Caco-2 (cell line): Measurements from ENCODE around the gene KIF18B. TPM values are rescaled to one million over a fixed set of nuclear protein-coding genes. Genes with fewer than 3 reads are reported as not detected.

Experiments used
- BruUV-seq: library from RNA; stranded (reverse); fragments of 400-500 nt; replicated peaks from 2 replicates; lab custom pipeline; 2021; lab: Mats Ljungman, UMichigan
- CTCF ChIA-PET: fragments of 300-600 bp; sonication (Branson Sonifier 250); formaldehyde crosslinking; loops from one replicate; lab custom pipeline; 2022; ENCODE audit warnings: antibody characterized with exemption; lab: Charles Lee
- POLR2A ChIA-PET: fragments of 300-600 bp; sonication (Branson Sonifier 250); formaldehyde crosslinking; loops from one replicate; lab custom pipeline; 2022; ENCODE audit warnings: antibody characterized with exemption; lab: Charles Lee
- DNase-seq, 2 experiments: peaks; one replicate each; pipeline versions ENCODE4 v3.0.0 to v3.0.0-alpha.2; 2020 to 2022
- H3K27me3 ChIP-seq: replicated peaks from 2 replicates; pipeline ENCODE4 v1.6.0; 2011; ENCODE audit warnings: low read length; ENCODE audit not compliant: control insufficient read depth, insufficient read depth
- H3K36me3 ChIP-seq: 2 replicates; pipeline ENCODE4 v1.5.1; 2011; ENCODE audit warnings: low read length; ENCODE audit not compliant: control insufficient read depth, insufficient read depth
- H3K4me1 ChIP-seq: fragments of 250-450 bp; sonication (Bioruptor Pico); 2 replicates; pipeline ENCODE4 v1.5.1; 2020; ENCODE audit warnings: mild to moderate bottlenecking
- H3K4me3 ChIP-seq: 2 replicates; pipeline ENCODE4 v1.5.1; 2011; ENCODE audit warnings: low read depth, mild to moderate bottlenecking, control low read depth, low read length
- H3K9me3 ChIP-seq: fragments of 250-450 bp; sonication (Bioruptor Pico); 2 replicates; pipeline ENCODE4 v1.5.1; 2020; ENCODE audit warnings: mild to moderate bottlenecking, moderate library complexity
- H3K27ac Mint-ChIP-seq: one replicate; pipeline ENCODE4 v1.8.0; 2022; ENCODE audit warnings: mixed read lengths; ENCODE audit not compliant: unreplicated experiment
- H3K27me3 Mint-ChIP-seq: one replicate; pipeline ENCODE4 v1.8.0; 2022; ENCODE audit warnings: mixed read lengths; ENCODE audit not compliant: insufficient read depth, unreplicated experiment
- H3K36me3 Mint-ChIP-seq: one replicate; pipeline ENCODE4 v1.8.0; 2022; ENCODE audit warnings: mild to moderate bottlenecking, mixed read lengths; ENCODE audit not compliant: insufficient read depth, unreplicated experiment
- H3K4me1 Mint-ChIP-seq: one replicate; pipeline ENCODE4 v1.8.0; 2022; ENCODE audit warnings: low read depth, mixed read lengths; ENCODE audit not compliant: unreplicated experiment
- H3K4me3 Mint-ChIP-seq: one replicate; pipeline ENCODE4 v1.8.0; 2022; ENCODE audit warnings: mild to moderate bottlenecking, moderate library complexity, mixed read lengths; ENCODE audit not compliant: unreplicated experiment
- H3K9me3 Mint-ChIP-seq: one replicate; pipeline ENCODE4 v1.8.0; 2022; ENCODE audit warnings: mixed read lengths; ENCODE audit not compliant: unreplicated experiment
- CTCF ChIP-seq, 2 experiments: fragments of 200-600 bp in 1 of 2; IDR thresholded peaks; 1 replicate in 1 of 2; 2 replicates in 1 of 2; pipeline versions ENCODE4 v1.5.1 to v1.8.0; 2011 to 2022; ENCODE audit warnings: antibody characterized with exemption in 1 of 2, control low read depth in 1 of 2, inconsistent platforms in 1 of 2, low read depth in 1 of 2, low read length in 1 of 2, mild to moderate bottlenecking in 1 of 2, moderate library complexity in 1 of 2; ENCODE audit not compliant: insufficient read depth in 1 of 2, severe bottlenecking in 1 of 2, unreplicated experiment in 1 of 2
- intact Hi-C: fragments of 100-400 bp; cut with micrococcal nuclease; formaldehyde crosslinking; loops from one replicate; pipeline ENCODE4 v1.10.0; 2022; ENCODE audit not compliant: unreplicated experiment
- total RNA-seq: library from RNA; stranded (reverse); gene quantifications from 2 replicates; pipeline ENCODE4 v1.2.3, GENCODE V29; 2022

The KIF18B gene
- total RNA-seq, 1 experiment from 2014 or later: 68.4 TPM

DNA sequence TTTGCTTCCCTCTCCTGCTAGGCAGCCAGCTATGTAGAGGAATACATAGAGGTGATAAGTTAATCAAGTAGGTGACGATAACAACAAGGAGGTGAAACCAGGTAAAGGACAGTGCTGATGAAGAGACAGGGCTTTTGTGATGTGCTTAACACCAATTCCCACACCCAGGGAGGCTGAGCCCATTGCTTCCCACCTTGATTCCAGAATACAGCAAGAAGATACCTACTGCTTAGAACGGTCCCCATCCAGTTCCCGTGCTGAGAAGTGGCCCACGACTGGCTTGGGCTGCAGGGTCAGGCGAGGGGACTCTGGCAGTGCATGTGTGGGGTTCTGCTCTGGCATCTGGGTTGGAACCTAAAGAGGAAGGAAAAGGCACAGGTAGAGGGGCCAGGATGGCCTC lies 16.2 kb downstream of the KIF18B start:
- BruUV-seq: no TSS peak
- ChIA-PET CTCF (interaction anchor here (1.0 kb wide), 1 partner anchor 11 kb away, joined by 3 read pairs; no protein-coding TSS in a partner anchor), POLR2A (no interaction called here)
- DNase-seq: peak in 1 of 2 experiments; percentile 18
- no peaks in the 10 kb centered on the region for H3K4me1 Mint-ChIP-seq
- H3K4me3 Mint-ChIP-seq: no peak overlapping the region
- no peaks in the 10 kb centered on the region for H3K27me3 Mint-ChIP-seq
- Histone ChIP-seq H3K36me3 (peaks cover 8% of the 10 kb centered on the region), H3K4me1 (no peaks in the 10 kb centered on the region), H3K27me3 (no peaks in the 10 kb centered on the region), H3K4me3 (no peak overlapping the region), H3K9me3 (no peaks in the 10 kb centered on the region)
- no peaks in the 10 kb centered on the region for H3K9me3 Mint-ChIP-seq
- TF ChIP-seq CTCF (IDR thresholded peaks at IDR 0.05; ENCODE audit: insufficient read depth in 1 of 2, low read depth in 1 of 2, low read length in 1 of 2, severe bottlenecking in 1 of 2, unreplicated experiment in 1 of 2): no peak
- peaks cover 79% of the 10 kb centered on the region for H3K36me3 Mint-ChIP-seq
- intact Hi-C loops: no loop called here
- no peak overlapping the region for H3K27ac Mint-ChIP-seq

GRCh38 chr17:44930667-44931066 lies 16.9 kb downstream of the KIF18B start:
- peak in 1 of 2 experiments; percentile 14 for DNase-seq
- POLR2A ChIA-PET: no interaction called here
- BruUV-seq: no TSS peak
- no peaks in the 10 kb centered on the region for H3K9me3 ChIP-seq
- H3K36me3 Mint-ChIP-seq: peaks cover 79% of the 10 kb centered on the region
- peaks cover 8% of the 10 kb centered on the region for H3K36me3 ChIP-seq
- no peaks in the 10 kb centered on the region for H3K27me3 Mint-ChIP-seq
- no peaks in the 10 kb centered on the region for H3K4me1 ChIP-seq
- H3K4me1 Mint-ChIP-seq: no peaks in the 10 kb centered on the region
- TF ChIP-seq CTCF (IDR thresholded peaks at IDR 0.05; ENCODE audit: insufficient read depth in 1 of 2, low read depth in 1 of 2, low read length in 1 of 2, severe bottlenecking in 1 of 2, unreplicated experiment in 1 of 2): no peak
- CTCF ChIA-PET: interaction anchor here (1.0 kb wide), 1 partner anchor 10 kb away, joined by 3 read pairs; no protein-coding TSS in a partner anchor
- no peak overlapping the region for H3K27ac Mint-ChIP-seq
- no peak overlapping the region for H3K4me3 Mint-ChIP-seq
- no peak overlapping the region for H3K4me3 ChIP-seq
- H3K27me3 ChIP-seq: no peaks in the 10 kb centered on the region
- intact Hi-C loops: no loop called here
- H3K9me3 Mint-ChIP-seq: no peaks in the 10 kb centered on the region

GRCh38 chr17:44928950-44929720 lies 18.4 kb downstream of the KIF18B start:
- Mint-ChIP-seq H3K36me3 (peaks cover 78% of the 10 kb centered on the region), H3K27me3 (no peaks in the 10 kb centered on the region), H3K27ac (no peak overlapping the region), H3K9me3 (no peaks in the 10 kb centered on the region), H3K4me3 (no peak overlapping the region), H3K4me1 (no peaks in the 10 kb centered on the region)
- ChIA-PET CTCF (no interaction called here), POLR2A (no interaction called here)
- intact Hi-C loops: no loop called here
- no peaks in the 10 kb centered on the region for H3K27me3 ChIP-seq
- TF ChIP-seq CTCF (IDR thresholded peaks at IDR 0.05; ENCODE audit: insufficient read depth in 1 of 2, low read depth in 1 of 2, low read length in 1 of 2, severe bottlenecking in 1 of 2, unreplicated experiment in 1 of 2): no peak
- no peaks in the 10 kb centered on the region for H3K4me1 ChIP-seq
- H3K4me3 ChIP-seq: no peak overlapping the region
- no TSS peak for BruUV-seq
- H3K9me3 ChIP-seq: no peaks in the 10 kb centered on the region
- peak in 1 of 2 experiments; percentile 31 for DNase-seq
- H3K36me3 ChIP-seq: peaks cover 8% of the 10 kb centered on the region
